ENCODE data around the gene KDM1A. TPM values are rescaled to one million over a fixed set of nuclear protein-coding genes. Genes with fewer than 3 reads are reported as not detected.
A peak's percentile ranks its signal among the peaks of the same experiment; 100 is the strongest.

The KDM1A gene
- total RNA-seq (10 to 100 TPM; 27.4 to 78.9 (median 39.3) TPM), polyA plus RNA-seq (10 to 100 TPM; 17.1 to 30.4 (median 20.9) TPM)
- long read RNA-seq, donor 1, transcript KDM1A-206 (1 exons, 2,810 nt), result major isoform, 6 of 26 reads
- long read RNA-seq, donor 1, partial matches to known transcripts, result 18 of 26 reads
- long read RNA-seq, donor 1, other reads (novel, unspliced or antisense), result 0 of 26 reads
- long read RNA-seq, donor 2, transcript KDM1A-206 (1 exons, 2,810 nt), result major isoform, 15 of 37 reads
- long read RNA-seq, donor 2, partial matches to known transcripts, result 19 of 37 reads
- long read RNA-seq, donor 2, other reads (novel, unspliced or antisense), result 0 of 37 reads
- long read RNA-seq, donor 3, transcript KDM1A-206 (1 exons, 2,810 nt), result major isoform, 10 of 14 reads
- long read RNA-seq, donor 3, partial matches to known transcripts, result 0 of 14 reads
- long read RNA-seq, donor 3, other reads (novel, unspliced or antisense), result 0 of 14 reads
- long read RNA-seq, donor 4, partial matches to known transcripts, result 0 of 2 reads
- long read RNA-seq, donor 4, other reads (novel, unspliced or antisense), result 0 of 2 reads
- long read RNA-seq, donor 5, transcript KDM1A-206 (1 exons, 2,810 nt), result major isoform, 11 of 42 reads
- long read RNA-seq, donor 5, partial matches to known transcripts, result 27 of 42 reads
- long read RNA-seq, donor 5, other reads (novel, unspliced or antisense), result 0 of 42 reads
- long read RNA-seq, donor 6, result 0 reads
- long read RNA-seq, donor 7, transcript KDM1A-206 (1 exons, 2,810 nt), result major isoform, 6 of 25 reads
- long read RNA-seq, donor 7, partial matches to known transcripts, result 16 of 25 reads
- long read RNA-seq, donor 7, other reads (novel, unspliced or antisense), result 0 of 25 reads
- long read RNA-seq, donor 8, transcript KDM1A-206 (1 exons, 2,810 nt), result major isoform, 6 of 25 reads
- long read RNA-seq, donor 8, partial matches to known transcripts, result 17 of 25 reads
- long read RNA-seq, donor 8, other reads (novel, unspliced or antisense), result 0 of 25 reads
- long read RNA-seq, donor 9, transcript KDM1A-206 (1 exons, 2,810 nt), result major isoform, 24 of 33 reads
- long read RNA-seq, donor 9, partial matches to known transcripts, result 6 of 33 reads
- long read RNA-seq, donor 9, other reads (novel, unspliced or antisense), result 0 of 33 reads
- long read RNA-seq, donor 10, partial matches to known transcripts, result 0 of 4 reads
- long read RNA-seq, donor 10, other reads (novel, unspliced or antisense), result 0 of 4 reads

DNA sequence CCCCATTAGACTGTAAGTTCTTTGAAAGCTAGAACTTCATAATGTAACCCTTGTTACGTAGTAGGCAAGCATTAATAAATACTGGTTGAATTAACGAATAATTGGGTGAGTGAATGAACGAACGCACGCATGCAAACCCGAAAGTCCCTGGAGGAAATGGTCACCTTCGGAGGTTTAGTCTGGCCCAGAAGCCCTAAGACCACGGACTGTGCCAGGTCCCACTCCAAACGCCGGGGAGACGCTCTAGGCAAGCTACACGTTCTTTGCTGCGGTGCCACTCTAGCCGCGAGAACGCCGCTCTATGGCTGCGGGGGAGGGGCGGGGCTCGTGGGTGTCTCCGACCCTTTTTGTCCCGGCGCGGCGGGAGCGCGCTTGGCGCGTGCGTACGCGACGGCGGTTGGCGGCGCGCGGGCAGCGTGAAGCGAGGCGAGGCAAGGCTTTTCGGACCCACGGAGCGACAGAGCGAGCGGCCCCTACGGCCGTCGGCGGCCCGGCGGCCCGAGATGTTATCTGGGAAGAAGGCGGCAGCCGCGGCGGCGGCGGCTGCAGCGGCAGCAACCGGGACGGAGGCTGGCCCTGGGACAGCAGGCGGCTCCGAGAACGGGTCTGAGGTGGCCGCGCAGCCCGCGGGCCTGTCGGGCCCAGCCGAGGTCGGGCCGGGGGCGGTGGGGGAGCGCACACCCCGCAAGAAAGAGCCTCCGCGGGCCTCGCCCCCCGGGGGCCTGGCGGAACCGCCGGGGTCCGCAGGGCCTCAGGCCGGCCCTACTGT lies at the start of gene KDM1A:
KDM1A (plus strand) TSS at position 375 of the 769 bp plus-strand sequence; CDS start at position 504, 129 bp downstream.
- Histone ChIP-seq H3K9me3 (no peaks in the 10 kb centered on the region), H3K27ac (peak within 1 kb of the TSS; percentile 87 to 93 (median 89)), H3K27me3 (no peaks in the 10 kb centered on the region), H3K36me3 (no peaks in the 10 kb centered on the region), H3K4me3 (peak within 1 kb of the TSS; percentile 75 to 98 (median 91)), H3K4me1 (peaks cover 7 to 27% (median 19%) of the 10 kb centered on the region in 4 donors)
- TF ChIP-seq POLR2A (IDR thresholded peaks at IDR 0.05) (no peak), EP300 (IDR thresholded peaks at IDR 0.05) (no peak), POLR2AphosphoS5 (IDR thresholded peaks at IDR 0.05) (peak; percentile 91 to 97 (median 92))
- TF ChIP-seq, protein P1, sequence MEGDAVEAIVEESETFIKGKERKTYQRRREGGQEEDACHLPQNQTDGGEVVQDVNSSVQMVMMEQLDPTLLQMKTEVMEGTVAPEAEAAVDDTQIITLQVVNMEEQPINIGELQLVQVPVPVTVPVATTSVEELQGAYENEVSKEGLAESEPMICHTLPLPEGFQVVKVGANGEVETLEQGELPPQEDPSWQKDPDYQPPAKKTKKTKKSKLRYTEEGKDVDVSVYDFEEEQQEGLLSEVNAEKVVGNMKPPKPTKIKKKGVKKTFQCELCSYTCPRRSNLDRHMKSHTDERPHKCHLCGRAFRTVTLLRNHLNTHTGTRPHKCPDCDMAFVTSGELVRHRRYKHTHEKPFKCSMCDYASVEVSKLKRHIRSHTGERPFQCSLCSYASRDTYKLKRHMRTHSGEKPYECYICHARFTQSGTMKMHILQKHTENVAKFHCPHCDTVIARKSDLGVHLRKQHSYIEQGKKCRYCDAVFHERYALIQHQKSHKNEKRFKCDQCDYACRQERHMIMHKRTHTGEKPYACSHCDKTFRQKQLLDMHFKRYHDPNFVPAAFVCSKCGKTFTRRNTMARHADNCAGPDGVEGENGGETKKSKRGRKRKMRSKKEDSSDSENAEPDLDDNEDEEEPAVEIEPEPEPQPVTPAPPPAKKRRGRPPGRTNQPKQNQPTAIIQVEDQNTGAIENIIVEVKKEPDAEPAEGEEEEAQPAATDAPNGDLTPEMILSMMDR (IDR thresholded peaks at IDR 0.05), result peak in 1 of 7 experiments; percentile 6
- WGBS, 5 donors, result 0 to 1% (median 0%) methylated on average over 11 to 85 of the region's 85 CpGs
- intact Hi-C loops (cut with DNase I; ENCODE audit: low total_unique reads), result no loop called here
- DNase-seq, result peak; percentile 98 to 99

DNA sequence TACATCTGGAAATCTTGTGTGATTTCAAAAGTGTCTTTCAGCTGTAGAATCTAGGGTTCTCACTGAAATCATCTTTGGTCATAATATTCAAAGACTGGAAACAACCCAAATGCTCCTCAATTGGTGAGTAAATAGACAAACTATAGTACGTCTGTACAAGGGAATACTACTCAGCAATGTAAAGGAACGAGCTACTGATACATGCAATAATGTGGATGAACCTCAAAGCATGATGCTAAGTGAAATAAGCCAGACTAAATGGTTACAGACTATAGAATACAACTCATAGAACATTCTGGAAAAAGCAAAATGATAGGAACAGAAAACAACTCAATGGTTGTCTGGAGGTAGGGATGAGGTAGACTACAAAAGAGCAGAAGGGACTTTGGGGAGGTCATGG lies 49.2 kb upstream of the KDM1A start:
- TF ChIP-seq POLR2A (IDR thresholded peaks at IDR 0.05) (no peak), POLR2AphosphoS5 (IDR thresholded peaks at IDR 0.05) (no peak), EP300 (IDR thresholded peaks at IDR 0.05) (no peak)
- TF ChIP-seq, protein P1 (IDR thresholded peaks at IDR 0.05), result no peak
- peaks cover 0 to 12% (median 3%) of the 10 kb centered on the region in 4 donors for H3K4me1 ChIP-seq
- H3K27me3 ChIP-seq, result peaks cover 0 to 58% (median 22%) of the 10 kb centered on the region in 3 donors
- intact Hi-C loops (cut with DNase I; ENCODE audit: low total_unique reads), result no loop called here
- peaks cover 0 to 11% (median 4%) of the 10 kb centered on the region in 4 donors for H3K9me3 ChIP-seq
- H3K36me3 ChIP-seq, result no peaks in the 10 kb centered on the region
- no peak overlapping the region for H3K27ac ChIP-seq
- DNase-seq, result no peak
- H3K4me3 ChIP-seq, result no peak overlapping the region
- 83 to 94% (median 86%) methylated on average over 2 of the region's 2 CpGs for WGBS, 5 donors

DNA sequence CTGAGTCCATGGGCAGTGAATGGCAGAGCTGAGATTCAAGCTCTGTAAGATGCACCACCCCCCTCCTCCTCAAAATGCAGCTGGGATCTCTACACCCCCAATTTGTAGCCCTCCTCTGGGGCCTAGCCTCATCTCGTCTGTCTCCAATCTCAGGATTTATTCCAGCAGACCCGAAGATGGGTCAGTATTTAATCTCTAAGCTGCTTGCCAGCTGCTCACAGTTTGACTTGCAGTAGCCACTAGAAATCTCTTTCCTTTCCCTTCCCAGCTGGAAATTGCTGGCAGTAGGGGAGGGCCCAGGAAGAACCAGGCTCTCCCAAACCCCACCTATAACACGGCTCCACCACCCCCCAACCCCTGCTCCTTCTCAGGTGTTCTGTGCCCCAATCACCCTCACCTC lies 48.1 kb upstream of the KDM1A start:
- no peak overlapping the region for H3K4me3 ChIP-seq
- no peak overlapping the region for H3K27ac ChIP-seq
- H3K36me3 ChIP-seq, result no peaks in the 10 kb centered on the region
- peaks cover 0 to 9% (median 4%) of the 10 kb centered on the region in 4 donors for H3K9me3 ChIP-seq
- WGBS, 5 donors, result 22 to 52% (median 33%) methylated on average over 3 of the region's 3 CpGs
- H3K27me3 ChIP-seq, result peaks cover 0 to 66% (median 22%) of the 10 kb centered on the region in 3 donors
- TF ChIP-seq, protein P1 (IDR thresholded peaks at IDR 0.05), result no peak
- TF ChIP-seq POLR2A (IDR thresholded peaks at IDR 0.05) (no peak), EP300 (IDR thresholded peaks at IDR 0.05) (no peak), POLR2AphosphoS5 (IDR thresholded peaks at IDR 0.05) (no peak)
- DNase-seq, result no peak
- peaks cover 0 to 12% (median 3%) of the 10 kb centered on the region in 4 donors for H3K4me1 ChIP-seq
- intact Hi-C loops (cut with DNase I; ENCODE audit: low total_unique reads), result no loop called here
